ENCODE results near the gene ARMH4.

Gene ARMH4

GRCh38 chr14:58098507-58098906, 53.5 kb downstream of the ARMH4 start:
- no peak for DNase-seq

- DNase-seq = no peak
Observed at GRCh38 chr14:58096731-58097130, 55.3 kb downstream of the ARMH4 start.

GRCh38 chr14:58091883-58092630, 60.0 kb downstream of the ARMH4 start:
- no peak for DNase-seq

GRCh38 chr14:58089612-58090011, 62.4 kb downstream of the ARMH4 start:
- DNase-seq = no peak

GRCh38 chr14:58088961-58089360, 63.1 kb downstream of the ARMH4 start:
- DNase-seq = no peak

GRCh38 chr14:58085877-58086276, 66.1 kb downstream of the ARMH4 start:
- no peak for DNase-seq

- peak; percentile 70 to 85 for DNase-seq
Observed at GRCh38 chr14:58082491-58083098, 69.4 kb downstream of the ARMH4 start.

- peak in 1 of 2 donors; percentile 35 for DNase-seq
Observed at GRCh38 chr14:58082011-58082410, 70.0 kb downstream of the ARMH4 start.

- DNase-seq = no peak
Observed at GRCh38 chr14:58078471-58078870, 73.5 kb downstream of the ARMH4 start.

- no peak for DNase-seq
Observed at GRCh38 chr14:58078068-58078467, 73.9 kb downstream of the ARMH4 start.

- DNase-seq = peak; percentile 6 to 10
Observed at GRCh38 chr14:58077621-58078020, 74.4 kb downstream of the ARMH4 start.

- DNase-seq = no peak
Observed at GRCh38 chr14:58073516-58073915, 78.5 kb downstream of the ARMH4 start.

- peak; percentile 49 to 67 for DNase-seq
Observed at GRCh38 chr14:58072288-58073071, 79.5 kb downstream of the ARMH4 start.

GRCh38 chr14:58071341-58071740, 80.7 kb downstream of the ARMH4 start:
- no peak for DNase-seq

- DNase-seq = no peak
Observed at GRCh38 chr14:58068306-58068705, 83.7 kb downstream of the ARMH4 start.

- no peak for DNase-seq
Observed at GRCh38 chr14:58066115-58066514, 85.9 kb downstream of the ARMH4 start.

GRCh38 chr14:58061581-58061980, 90.4 kb downstream of the ARMH4 start:
- no peak for DNase-seq

GRCh38 chr14:58060898-58061297, 91.1 kb downstream of the ARMH4 start:
- no peak for DNase-seq

- DNase-seq = no peak
Observed at GRCh38 chr14:58060077-58060476, 91.9 kb downstream of the ARMH4 start.

- no peak for DNase-seq
Observed at GRCh38 chr14:58059126-58059525, 92.9 kb downstream of the ARMH4 start.

- DNase-seq = no peak
Observed at GRCh38 chr14:58055497-58056010, 96.5 kb downstream of the ARMH4 start.

GRCh38 chr14:58054100-58054499, 97.9 kb downstream of the ARMH4 start:
- DNase-seq = no peak

- DNase-seq = no peak
Observed at GRCh38 chr14:58048219-58048618, 103.8 kb downstream of the ARMH4 start.

GRCh38 chr14:58027904-58028303, 124.1 kb downstream of the ARMH4 start:
- DNase-seq = no peak
